Heart right ventricle (tissue), 16 donors: ENCODE results near the gene TAF10. TPM values are rescaled to one million over a fixed set of nuclear protein-coding genes. Genes with fewer than 3 reads are reported as not detected.

ENCODE experiments used
- ATAC-seq, 8 donors: fragments of 200-7000 bp; cut with Tn5 transposase; one replicate each; pipeline ENCODE4 v1.9.1; 2020; ENCODE audit warnings: mild to moderate bottlenecking in 8 of 8, moderate library complexity in 8 of 8, moderate number of reproducible peaks in 1 of 8
- DNase-seq, 2 donors: peaks; one replicate each; pipeline ENCODE4 v3.0.0-alpha.2; 2020
- H3K27ac ChIP-seq, 10 donors: fragments of 200-600 bp; sonication (generic) in 2 of 10; one replicate each; pipeline versions ENCODE4 v1.5.0 to v1.8.0; 2020 to 2022; ENCODE audit warnings: mild to moderate bottlenecking in 3 of 10
- H3K27me3 ChIP-seq, 7 donors: fragments of 200-600 bp; one replicate each; pipeline ENCODE4 v1.8.0; 2021 to 2022; ENCODE audit warnings: mild to moderate bottlenecking in 2 of 7
- H3K36me3 ChIP-seq, 9 donors: fragments of 200-600 bp; sonication (generic) in 1 of 9; one replicate each; pipeline versions ENCODE4 v1.5.0 to v1.8.0; 2020 to 2022; ENCODE audit warnings: mild to moderate bottlenecking in 2 of 9
- H3K4me1 ChIP-seq, 9 donors: fragments of 200-600 bp; sonication (generic) in 1 of 9; one replicate each; pipeline versions ENCODE4 v1.5.0 to v1.8.0; 2020 to 2022; ENCODE audit warnings: mild to moderate bottlenecking in 4 of 9
- H3K4me3 ChIP-seq, 10 donors: fragments of 200-600 bp; sonication (generic) in 2 of 10; one replicate each; pipeline versions ENCODE4 v1.5.0 to v1.8.0; 2020 to 2022; ENCODE audit warnings: mild to moderate bottlenecking in 7 of 10, moderate library complexity in 2 of 10
- H3K9me3 ChIP-seq, 11 donors: fragments of 200-600 bp in 10 of 11; sonication (generic) in 2 of 11; one replicate each; pipeline versions ENCODE4 v1.5.0 to v1.8.0; 2013 to 2022; ENCODE audit warnings: mild to moderate bottlenecking in 2 of 11, control low read depth in 1 of 11, moderate library complexity in 1 of 11
- CTCF ChIP-seq, 9 donors: fragments of 200-600 bp; sonication (generic) in 2 of 9; IDR thresholded peaks; one replicate each; pipeline versions ENCODE4 v1.5.0 to v1.8.0; 2021 to 2022; ENCODE audit warnings: antibody characterized with exemption in 9 of 9, mild to moderate bottlenecking in 5 of 9, moderate library complexity in 1 of 9
- WGBS, 2 donors: extraction: QIAGEN DNeasy Blood & Tissue Kit; methylation state at CpG; one replicate each; pipeline ENCODE4 v1.1.7; 2013; ENCODE audit warnings: inconsistent platforms in 1 of 2; 5-methylcytosine and 5-hydroxymethylcytosine counted together
- intact Hi-C, 10 donors: fragments of 100-400 bp; cut with DNase I; formaldehyde crosslinking; loops; one replicate each; pipeline versions ENCODE4 v1.11.1 to v1.14.2; 2022
- polyA plus RNA-seq, 2 donors: library from polyadenylated mRNA; stranded (reverse); fragments of 200-250 nt; gene quantifications; one replicate each; pipeline ENCODE4 v1.2.3, GENCODE V29; 2013
- total RNA-seq, 10 donors: library from RNA; stranded (reverse); fragmentation: NEBNext Ultra II Directional in 3 of 10; extraction: Animal tissue kit (Norgen Biotek cat#: 25700) in 3 of 10; gene quantifications; one replicate each; pipeline versions ENCODE4 v1.2.1 to v1.2.4, GENCODE V29; 2021 to 2023
- donor health status: Arrhythmogenic right ventricular cardiomyopathy.
- donor health status: ischemic (EF 13 %, LVEDD 7.1; RV severe dilation, severe dysfunction).
- donor health status: healthy with polysubstance abuse.
- donor health status: DM: no; HTN: yes; CAD: no.
- donor health status: DM: no; HTN: no; CAD: no.
- donor health status: ischemic (EF 25% LVEDD 6.9; RV normal size, moderate dysfunction).
- donor health status: ischemic (EF 25% LVEDD 5.7; RV mildly dilated, moderate dysfunction).
- donor health status: healthy.
- donor health status: DM: yes; HTN: yes; CAD: no.
- donor health status: Ischemic cardiomyopathy.
- donor health status: ischemic (EF 35%, LVEDD 5.7; RV mildly dilated, moderate dysfunction).
- donor health status: nonischemic (EF 11% LVEDD 7.7; RV severe dilation, severe dysfunction).
- donor health status: DM: yes; HTN: yes; CAD: no.
- donor health status: PGD.
- donor health status: ischemic (EF 29% LVEDD 5.4; RV normal size, mild dysfunction).
- donor health status: nonischemic (EF 23%, LVEDD 6.1; RV moderate dilation, normal function).

TAF10 gene
- total and polyA plus RNA-seq, 12 donors, result 78.0 to 254 (median 90.5) TPM

- Histone ChIP-seq H3K27me3 (no peaks in the 10 kb centered on the region), H3K4me3 (no peak overlapping the region), H3K9me3 (no peaks in the 10 kb centered on the region), H3K27ac (peak overlapping the region in 8 of 10 donors; percentile 55 to 87 (median 78)), H3K4me1 (peaks cover 8 to 77% (median 65%) of the 10 kb centered on the region in 9 donors), H3K36me3 (peaks cover 0 to 56% (median 0%) of the 10 kb centered on the region in 9 donors)
- 72 to 75% methylated on average over 3 of the region's 3 CpGs for WGBS, 2 donors
- intact Hi-C loops, result loop anchor here in 1 of 10 donors (5.0 kb wide), 1 partner anchor 41 kb away; no protein-coding TSS in a partner anchor
- no peak for TF ChIP-seq CTCF (IDR thresholded peaks at IDR 0.05)
- DNase-seq (no peak), ATAC-seq (no peak)
Observed at GRCh38 chr11:6636480-6636879, 24.5 kb upstream of the TAF10 start.

DNA sequence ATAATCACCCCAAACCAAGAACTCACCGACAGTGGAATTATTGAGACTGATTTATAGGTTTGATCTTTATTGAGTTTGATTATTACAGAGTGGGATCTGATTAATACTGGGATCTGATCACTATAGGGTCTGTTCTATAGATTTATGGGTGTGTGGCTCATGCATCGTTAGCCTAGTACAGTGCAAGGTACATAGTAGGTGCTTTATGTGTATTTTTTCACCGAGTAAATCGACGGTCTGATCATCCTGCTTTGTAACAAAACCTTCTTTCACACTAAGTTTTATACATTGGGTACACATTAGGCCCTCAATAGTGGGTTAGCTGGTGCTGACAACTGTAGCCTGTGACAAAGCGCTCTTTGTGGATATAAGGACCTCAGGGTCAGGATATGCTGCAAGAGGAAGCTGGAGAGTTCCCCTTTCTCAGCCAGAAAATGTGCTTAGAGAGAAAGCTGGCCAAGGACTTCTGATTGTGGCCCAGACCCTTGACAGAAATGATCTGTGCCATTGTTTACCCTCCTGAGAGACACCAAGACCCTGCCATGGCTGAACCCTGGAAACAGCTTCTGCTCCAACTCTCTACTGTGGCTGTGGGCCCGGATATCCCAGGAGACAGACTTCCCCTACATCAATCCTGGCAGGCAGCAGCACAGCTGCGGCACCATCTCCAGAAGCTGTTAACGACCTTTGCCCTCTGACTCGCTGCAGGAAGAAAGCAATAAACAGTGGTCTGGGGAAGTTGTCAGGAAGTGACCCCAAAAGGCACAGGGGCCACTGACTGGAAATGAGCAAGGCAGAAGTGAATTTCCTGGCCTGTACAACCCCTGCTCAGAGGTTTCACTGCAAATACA is 23.3 kb upstream of the TAF10 start:
- TF ChIP-seq CTCF (IDR thresholded peaks at IDR 0.05), result no peak
- ATAC-seq, result peak; percentile 53 to 75 (median 66)
- Histone ChIP-seq H3K4me1 (peaks cover 8 to 74% (median 65%) of the 10 kb centered on the region in 9 donors), H3K4me3 (no peak overlapping the region), H3K9me3 (no peaks in the 10 kb centered on the region), H3K27ac (peak overlapping the region; percentile 10 to 87 (median 75)), H3K27me3 (no peaks in the 10 kb centered on the region), H3K36me3 (peaks cover 0 to 56% (median under 1%) of the 10 kb centered on the region in 9 donors)
- intact Hi-C loops, result loop anchor here in 1 of 10 donors (5.0 kb wide), 1 partner anchor 42 kb away; no protein-coding TSS in a partner anchor
- peak; percentile 58 to 81 for DNase-seq
- 50 to 52% methylated on average over 10 of the region's 10 CpGs for WGBS, 2 donors

DNA sequence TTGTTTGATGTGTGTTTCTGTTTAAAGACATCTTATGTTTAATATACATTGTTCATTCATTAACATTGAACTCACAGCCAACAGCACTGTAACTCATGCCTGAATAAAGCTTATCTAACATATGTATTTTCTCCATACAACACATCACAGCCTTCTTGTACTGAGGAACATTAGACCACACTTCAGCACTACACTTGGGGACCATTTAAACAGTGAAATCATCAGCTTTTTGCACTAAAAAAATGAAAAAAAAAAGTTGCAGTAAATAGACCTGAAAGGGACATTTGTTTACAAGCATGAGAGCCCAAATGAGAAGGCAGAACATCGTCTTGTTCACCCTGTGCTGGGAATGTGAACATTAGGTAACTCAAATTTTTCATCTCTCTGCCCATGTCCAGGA is 22.5 kb upstream of the TAF10 start:
- Histone ChIP-seq H3K9me3 (no peaks in the 10 kb centered on the region), H3K27ac (peak overlapping the region in 9 of 10 donors; percentile 55 to 87 (median 77)), H3K27me3 (no peaks in the 10 kb centered on the region), H3K4me1 (peaks cover 8 to 68% (median 61%) of the 10 kb centered on the region in 9 donors), H3K4me3 (no peak overlapping the region), H3K36me3 (peaks cover 0 to 56% (median 5%) of the 10 kb centered on the region in 9 donors)
- intact Hi-C loops, result no loop called here
- 73 to 76% methylated on average over 1 of the region's 1 CpG for WGBS, 2 donors
- ATAC-seq (no peak), DNase-seq (no peak)
- TF ChIP-seq CTCF (IDR thresholded peaks at IDR 0.05), result no peak

- ATAC-seq (peak in 5 of 8 donors; percentile 41 to 69 (median 49)), DNase-seq (peak; percentile 57 to 70)
- Histone ChIP-seq H3K9me3 (no peaks in the 10 kb centered on the region), H3K36me3 (peaks cover 0 to 58% (median 11%) of the 10 kb centered on the region in 9 donors), H3K4me3 (no peak overlapping the region), H3K27ac (peak overlapping the region in 3 of 10 donors; percentile 22 to 87 (median 85)), H3K27me3 (no peaks in the 10 kb centered on the region), H3K4me1 (peaks cover 8 to 59% (median 55%) of the 10 kb centered on the region in 9 donors)
- TF ChIP-seq CTCF (IDR thresholded peaks at IDR 0.05), result no peak
- WGBS, 2 donors, result 68 to 79% methylated on average over 16 of the region's 16 CpGs
- intact Hi-C loops, result no loop called here
Observed at GRCh38 chr11:6633422-6634408, 21.7 kb upstream of the TAF10 start.
